Activated naive CD4-positive, alpha-beta T cell (primary cell): ENCODE results near the gene LOX.

Experiments
- DNase-seq, 4 experiments: peaks; one replicate each; lab custom pipeline; 2025; lab: John Stamatoyannopoulos, UW

LOX gene, protein sequence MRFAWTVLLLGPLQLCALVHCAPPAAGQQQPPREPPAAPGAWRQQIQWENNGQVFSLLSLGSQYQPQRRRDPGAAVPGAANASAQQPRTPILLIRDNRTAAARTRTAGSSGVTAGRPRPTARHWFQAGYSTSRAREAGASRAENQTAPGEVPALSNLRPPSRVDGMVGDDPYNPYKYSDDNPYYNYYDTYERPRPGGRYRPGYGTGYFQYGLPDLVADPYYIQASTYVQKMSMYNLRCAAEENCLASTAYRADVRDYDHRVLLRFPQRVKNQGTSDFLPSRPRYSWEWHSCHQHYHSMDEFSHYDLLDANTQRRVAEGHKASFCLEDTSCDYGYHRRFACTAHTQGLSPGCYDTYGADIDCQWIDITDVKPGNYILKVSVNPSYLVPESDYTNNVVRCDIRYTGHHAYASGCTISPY

DNA sequence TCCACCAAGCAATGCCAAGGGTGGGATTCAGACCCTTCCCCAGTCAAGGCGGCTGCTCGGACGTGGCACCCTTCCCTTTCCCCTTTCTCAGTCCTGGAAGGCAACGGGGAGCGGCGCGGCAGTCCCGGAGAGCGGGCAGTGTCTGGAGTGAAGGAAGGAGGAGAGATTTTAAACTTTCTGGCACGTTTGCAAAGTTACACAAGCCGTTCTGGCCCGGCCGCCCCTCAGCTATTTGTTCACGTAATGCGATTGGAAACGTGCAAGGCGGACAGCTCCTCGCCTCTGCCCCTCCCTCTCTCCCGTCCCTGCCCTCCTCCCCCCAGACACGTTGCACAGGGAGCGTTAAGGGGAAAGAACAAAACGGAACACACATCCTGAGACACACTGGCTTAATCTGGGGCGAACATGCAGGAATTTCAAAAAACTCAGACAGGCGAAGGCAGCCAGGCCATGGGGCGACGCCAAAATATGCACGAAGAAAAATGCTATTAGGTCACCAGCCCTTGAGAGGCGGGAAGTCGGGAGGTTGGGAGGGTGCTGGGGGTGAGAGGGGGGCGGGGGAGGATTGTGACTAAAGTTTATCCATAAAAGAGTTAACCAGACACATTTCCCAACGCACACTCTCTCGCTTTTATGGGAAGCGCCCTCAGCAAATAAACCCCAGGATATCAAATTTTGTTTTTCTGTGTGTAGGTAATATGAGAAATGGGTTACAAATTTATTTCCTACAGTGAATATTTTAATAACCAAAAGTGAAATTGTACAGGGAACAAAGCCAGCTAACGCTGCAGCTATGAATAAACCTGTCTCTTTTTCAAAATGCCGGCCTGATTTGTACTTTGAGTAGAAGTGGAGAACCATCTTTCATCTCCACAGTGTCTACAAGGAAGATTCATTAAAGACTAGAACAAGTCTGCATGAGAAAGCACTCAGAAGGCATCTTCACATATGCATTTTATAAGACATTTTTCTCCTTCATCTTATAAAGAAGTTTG is at the start of gene LOX:
LOX (minus strand) TSS at position 144 of the 995 bp plus-strand sequence. CDS start 274 bp downstream, outside the sequence.
- no peak for DNase-seq

DNA sequence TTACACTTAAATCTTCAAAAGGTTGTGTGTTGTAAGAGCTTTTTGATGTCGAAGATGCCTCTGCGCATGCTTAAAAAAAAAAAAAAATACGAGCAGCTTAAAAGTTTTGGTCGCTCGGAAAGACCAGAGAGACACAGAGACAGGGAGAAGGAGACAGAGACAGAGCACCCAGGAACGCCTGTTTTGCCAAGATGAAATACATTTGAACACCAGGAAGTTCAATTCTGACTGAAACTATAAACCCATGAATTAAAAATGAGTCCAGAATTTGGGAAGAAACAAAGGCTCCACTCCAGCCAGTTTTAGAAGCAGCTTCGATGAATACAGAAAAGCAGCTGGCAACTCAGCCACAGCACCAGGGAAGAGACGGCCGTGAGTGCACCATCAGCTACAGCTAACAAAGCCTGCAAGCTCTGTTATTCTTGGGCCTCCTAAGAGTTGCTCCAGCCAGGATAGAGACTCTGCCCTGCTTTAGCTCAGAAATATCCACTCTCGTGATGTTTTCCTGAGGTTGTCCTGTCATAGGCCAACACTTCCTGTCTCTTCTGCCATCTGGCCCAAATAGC is 48.8 kb upstream of the LOX start:
- DNase-seq: no peak

DNA sequence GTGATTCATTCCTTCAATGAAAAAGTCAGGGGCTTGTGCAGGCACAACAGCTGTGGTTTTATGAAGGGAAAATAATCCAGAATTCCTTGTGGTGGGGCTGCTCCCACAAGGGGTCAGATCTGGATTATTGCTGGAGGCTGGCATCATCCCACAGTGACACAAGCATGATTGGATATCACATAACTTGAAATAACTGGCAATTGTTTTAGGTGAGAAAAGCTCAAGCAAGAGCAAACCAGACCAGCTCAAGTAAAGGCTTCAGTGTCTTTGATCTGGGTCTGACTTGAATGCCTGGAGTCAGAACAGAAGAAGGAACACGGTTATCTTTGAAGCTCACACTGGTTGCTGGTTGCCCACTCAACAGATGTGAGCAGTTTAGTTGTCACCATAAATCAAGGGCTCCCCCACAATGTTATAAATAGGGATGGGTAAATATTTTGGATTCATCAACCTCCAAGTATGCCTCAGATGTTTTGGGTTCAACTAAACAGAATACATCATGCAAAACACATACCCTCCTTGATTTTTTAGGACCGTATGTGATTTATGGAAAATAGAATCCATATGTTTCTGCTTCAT is 48.2 kb upstream of the LOX start:
- no peak for DNase-seq

DNA sequence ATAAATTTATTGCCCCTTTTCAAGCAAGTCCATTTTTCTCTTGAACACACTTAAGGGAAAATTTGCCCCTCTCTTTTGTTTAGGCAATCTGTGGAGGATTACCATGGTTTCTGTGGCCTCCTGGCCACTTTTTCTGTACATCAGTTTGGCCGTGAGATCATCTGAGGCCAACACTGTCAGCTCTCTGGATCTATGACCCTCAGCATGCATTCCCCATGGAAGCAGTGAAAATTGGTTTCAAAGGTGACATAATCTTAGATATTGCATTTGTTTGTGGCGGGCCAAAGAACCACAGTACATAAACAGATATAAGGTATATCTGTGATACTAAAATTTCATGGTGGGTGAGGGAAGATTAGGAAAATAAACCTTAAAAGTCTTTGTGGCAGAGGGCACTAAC is 46.7 kb upstream of the LOX start:
- DNase-seq: no peak

DNA sequence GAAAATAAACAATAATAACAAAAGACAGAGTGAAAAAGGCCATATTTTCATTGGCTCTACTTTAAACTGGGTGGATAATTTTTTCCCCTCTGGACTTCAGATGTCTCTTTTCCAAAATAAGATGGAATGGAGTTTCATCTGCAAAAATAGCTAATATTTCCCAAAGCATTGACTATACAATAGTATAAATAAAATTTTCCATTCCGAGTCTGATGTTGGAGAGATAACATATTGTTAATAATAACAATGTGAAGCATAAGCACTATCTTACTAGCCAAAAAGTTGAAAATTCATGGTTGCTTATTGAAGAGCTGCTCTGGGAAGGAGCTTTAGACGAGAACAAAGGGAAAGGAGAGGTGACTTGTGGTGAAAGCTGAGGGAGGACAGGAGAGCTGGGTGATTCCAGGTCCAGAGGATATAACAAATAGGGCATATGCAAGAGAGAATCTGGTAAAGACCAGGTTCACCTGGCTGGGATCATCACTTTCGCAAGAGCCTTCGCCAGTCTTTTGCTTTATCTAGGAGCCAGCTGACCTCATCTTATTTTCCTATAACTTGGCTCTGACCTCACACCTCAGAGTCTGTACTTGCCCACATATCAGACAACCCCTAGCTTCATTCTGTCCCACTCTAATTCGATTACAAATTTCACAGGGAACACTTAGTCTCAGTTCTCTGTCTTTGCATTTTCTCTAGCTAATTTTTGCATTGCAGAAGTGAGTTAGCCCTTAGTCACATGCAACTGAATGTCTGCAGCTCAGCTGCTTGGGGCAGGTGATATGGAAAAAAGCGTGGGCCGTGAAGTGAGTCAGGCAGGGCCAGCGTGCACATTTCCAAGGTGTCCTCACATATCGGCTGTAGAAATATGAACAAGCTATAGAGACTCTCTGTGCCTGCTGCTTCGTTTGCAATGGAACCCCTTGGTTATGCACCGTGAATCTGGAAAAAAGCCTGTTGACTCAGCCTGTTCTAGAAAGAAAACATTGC is 43.7 kb upstream of the LOX start:
- DNase-seq: no peak

DNA sequence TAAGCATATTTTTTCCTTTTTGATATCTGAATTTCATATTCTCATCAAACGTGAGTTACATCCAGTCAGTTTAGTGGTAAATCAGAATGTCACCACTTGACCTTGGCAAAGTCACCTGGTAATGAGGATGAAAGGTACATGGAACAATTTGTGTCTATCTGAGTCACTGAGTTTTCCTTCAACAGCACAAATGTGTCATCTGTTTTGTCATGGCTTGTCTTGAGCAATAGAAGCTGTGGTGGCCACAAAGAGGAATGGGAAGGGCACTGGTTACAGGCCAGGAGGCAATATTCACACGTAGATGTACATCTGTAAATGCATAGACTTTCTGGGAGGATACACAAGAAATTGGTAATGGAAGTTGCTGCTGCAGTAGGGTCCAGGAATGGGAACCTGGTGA is 42.9 kb upstream of the LOX start:
- no peak for DNase-seq

DNA sequence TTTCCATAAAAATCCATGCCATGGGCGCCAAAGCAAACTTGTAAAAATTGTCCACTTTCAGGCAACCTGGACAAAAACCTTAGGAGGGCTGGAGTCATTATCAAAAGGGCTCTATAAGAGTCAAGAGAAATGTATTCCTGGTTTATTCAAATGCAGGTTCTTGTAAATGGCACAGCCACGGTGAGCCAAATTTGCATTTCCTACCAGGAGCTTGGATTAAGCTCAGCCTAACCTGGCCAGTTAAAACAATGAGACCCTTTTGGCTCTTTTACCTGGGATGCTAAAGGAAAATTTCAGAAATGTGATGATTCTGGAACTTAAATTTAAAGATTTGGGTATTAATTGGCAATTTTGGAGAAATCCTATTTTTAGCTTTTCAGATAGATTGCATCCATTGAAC is 42.4 kb upstream of the LOX start:
- no peak for DNase-seq

DNA sequence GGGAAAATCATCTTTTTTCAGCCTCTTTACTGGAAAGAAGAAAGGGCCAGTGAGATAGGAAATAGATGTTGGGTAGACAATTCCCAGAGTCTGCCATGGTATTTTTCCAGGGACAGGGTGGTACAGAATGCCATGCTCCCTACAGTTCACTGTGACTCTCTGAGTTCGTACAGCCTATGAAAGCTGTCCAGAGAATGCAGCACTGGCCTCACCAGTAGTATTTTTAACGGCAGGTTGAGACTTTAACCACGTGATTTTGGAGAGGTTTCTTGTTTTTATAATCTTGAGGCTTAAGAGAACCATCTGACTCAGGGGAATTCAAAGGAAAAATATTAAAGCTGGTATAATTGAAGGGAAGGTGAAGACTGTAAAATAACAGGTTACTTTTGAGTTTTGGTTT is 41.1 kb upstream of the LOX start:
- no peak for DNase-seq

DNA sequence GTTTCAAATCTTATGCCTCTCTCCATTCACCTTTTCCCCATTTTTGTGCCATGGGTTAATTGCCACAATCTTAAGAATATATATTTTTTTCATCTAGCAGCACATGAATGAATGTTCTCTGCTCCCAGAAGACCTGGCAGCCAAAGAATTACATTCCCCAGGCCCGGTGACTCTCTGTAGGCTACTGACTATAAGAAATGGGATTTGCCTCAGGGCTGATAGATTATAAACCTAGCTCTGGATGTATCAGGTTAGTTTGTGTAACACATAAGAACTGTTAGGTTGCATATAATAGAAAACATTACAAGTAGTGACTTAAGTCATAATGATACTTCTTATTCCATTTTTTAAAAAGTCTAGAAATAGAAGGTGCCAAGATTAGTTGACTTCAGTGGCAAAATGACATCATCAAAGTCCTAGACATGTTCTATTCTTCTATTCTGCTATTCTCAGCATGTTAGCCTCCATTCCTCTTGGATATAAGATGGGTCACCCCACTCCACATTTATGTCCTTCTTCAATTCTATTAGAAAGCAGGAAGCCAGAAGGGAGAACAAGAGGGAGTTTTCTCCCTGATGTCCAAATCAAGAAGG is 40.4 kb upstream of the LOX start:
- no peak for DNase-seq

DNA sequence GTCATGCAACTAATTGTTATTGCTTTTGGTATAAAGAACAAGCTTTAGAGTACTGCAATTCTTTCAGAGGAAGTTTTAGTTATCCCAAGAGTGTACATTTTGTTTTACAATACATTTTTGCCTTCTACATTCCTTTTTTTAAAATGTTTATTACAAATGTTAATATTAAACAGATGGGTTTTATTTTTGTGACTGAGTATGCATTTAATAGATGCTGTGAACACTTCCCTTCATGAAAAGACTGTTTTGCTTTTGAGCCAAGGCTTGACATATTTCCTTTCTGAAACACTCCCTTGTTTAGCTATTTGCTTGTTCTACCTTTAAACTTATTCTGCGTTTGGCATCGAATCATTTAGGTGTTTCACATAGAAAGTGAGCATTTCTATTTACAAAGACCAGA is 36.4 kb upstream of the LOX start:
- no peak for DNase-seq

DNA sequence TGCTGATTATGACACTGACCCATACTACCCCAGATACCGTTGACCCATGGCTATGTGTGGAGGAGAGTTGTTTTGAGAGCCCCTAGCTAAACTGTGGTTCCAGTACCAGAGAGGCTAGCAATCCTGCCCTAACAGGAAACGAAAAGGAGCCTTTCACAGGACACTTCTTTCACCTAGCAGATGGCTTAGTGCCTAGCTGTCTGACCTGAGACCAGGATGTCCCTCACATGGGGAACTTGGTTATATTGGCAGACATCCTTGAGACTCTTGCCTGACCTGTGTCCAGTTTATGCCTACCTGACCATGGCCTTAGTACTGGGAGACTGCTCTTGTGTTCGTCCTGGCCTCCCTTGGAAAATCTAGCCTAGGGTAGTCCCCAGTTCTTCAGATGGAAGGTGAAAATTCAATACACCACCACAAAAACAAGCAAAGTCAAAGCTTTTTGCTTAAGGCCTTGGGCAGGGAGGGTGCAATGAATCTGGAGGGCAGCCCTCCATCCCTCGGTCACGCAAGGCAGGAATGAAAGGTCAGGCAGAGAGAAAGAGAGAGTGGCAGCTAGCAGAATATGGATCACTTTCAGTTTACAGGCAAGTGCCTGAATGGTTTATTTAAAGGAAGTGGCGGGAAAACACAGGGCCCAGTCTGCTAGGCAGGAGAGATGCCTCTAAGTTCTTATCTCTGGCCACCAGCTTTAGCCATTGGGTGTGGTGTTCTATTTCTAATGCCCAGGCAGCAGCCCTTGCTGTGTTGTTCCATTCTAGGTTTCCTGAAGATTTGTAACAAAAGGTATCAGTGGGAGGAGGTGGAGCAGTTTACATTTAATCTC is 34.9 kb upstream of the LOX start:
- DNase-seq: no peak

DNA sequence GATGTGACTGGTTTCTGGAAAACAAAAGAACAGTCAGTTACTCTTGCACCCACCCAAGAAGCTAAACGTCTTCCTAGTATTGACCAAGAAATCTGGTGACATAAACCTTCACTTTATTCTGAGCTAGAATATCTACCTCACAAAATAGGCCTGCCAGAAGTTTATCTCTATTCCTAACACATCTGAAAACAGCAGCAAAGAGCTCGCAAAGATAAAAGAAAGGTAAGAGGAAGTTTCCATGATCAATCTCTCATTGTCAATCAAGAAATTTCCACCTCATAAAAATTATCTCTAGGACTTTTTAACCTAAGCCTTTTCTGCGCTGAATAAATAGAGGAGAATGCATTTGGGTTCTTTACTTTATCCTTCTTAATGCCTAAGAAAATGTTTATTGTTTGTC is 34.0 kb upstream of the LOX start:
- no peak for DNase-seq

DNA sequence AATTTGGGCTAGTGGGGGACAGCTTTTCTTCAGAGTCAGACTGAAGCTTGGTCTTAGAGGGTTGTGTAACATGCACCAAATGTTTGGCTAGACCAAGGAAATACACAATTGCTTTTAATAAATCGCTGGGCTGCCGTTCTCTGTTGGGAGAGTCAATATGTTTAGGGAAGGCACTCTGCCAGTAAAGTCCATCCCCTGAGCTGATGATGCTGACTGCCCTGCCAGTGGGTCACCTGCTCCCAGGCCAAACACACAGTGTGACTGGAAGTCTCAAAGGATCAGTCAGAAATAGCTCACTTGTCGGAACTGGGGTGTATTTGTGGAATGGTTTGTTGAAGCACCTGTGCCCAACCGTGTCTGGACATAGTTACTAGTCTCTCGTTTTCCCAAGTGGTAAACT is 33.4 kb upstream of the LOX start:
- no peak for DNase-seq

DNA sequence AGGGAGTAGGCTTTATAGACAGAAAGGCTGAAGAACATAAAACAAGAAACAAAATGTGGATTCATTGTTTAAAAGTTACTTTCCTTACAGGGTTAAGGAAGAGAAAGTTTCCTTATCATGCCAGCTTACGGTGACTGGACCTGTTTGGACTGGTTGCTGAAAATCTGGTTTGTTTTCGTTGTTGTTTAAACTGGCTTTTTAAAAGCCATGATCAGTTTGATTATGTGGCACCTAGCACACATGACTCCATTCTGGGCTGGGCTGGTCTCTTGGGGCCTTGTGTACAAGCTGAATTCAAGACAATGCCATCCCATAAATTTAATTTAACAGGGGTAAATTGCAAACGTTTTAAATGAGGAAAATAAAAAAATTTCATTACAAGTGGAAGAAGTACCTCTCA is 32.9 kb upstream of the LOX start:
- DNase-seq: no peak

DNA sequence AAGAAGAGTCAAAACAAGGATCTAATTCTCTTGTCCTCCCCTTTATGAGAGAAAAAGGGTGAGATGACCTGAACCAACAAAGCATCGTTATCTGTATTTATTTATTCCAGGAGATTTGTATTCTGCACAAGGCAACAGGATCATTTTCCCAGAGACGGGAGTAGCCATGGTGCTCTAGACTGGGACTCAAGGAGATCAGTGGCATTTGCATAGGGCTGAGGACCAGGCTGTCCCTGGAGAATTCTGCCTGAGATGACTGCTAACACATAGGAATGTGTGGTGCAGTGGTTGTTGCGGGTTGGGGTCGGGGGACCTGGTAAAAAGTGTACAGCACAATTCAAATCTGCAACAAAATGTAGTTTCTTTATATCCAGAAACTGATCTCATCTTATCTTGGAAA is 29.0 kb upstream of the LOX start:
- no peak for DNase-seq

DNA sequence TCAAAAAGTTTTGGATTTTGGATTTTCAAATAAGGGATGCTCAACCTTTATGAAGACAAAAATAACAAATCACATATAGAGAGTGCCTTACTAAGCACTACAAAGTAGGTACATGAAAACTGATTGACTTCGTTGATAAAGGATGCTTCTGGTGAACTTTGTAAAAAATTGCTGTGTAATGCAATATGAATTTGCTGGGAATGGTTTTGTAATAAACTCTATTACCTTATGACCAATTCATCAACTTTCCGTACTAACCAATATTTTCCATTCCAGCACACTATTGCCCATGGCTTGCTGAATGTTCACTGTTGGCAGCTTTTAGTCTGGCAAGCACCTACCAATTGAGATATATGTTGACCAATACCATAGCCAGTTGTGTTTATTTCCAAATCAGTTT is 27.9 kb upstream of the LOX start:
- DNase-seq: no peak

DNA sequence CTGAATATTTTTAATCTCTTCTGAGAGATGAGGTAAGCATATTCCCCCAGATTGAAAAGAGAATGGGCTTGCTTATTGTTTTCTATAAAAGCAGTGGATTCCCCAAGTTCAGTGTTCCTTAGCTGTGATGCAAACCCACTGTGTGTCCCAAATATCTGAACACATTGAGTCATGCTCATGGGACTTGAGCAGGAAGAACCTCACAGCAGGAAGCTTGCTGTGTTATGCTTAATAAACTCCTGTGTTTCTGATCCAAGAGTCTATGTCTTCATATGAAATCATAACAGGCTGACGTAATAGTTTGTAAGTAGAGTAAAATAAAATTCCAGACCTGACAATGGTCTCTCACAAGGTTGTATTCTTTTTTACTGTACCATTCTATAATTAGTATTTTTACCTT is 24.8 kb upstream of the LOX start:
- no peak for DNase-seq

DNA sequence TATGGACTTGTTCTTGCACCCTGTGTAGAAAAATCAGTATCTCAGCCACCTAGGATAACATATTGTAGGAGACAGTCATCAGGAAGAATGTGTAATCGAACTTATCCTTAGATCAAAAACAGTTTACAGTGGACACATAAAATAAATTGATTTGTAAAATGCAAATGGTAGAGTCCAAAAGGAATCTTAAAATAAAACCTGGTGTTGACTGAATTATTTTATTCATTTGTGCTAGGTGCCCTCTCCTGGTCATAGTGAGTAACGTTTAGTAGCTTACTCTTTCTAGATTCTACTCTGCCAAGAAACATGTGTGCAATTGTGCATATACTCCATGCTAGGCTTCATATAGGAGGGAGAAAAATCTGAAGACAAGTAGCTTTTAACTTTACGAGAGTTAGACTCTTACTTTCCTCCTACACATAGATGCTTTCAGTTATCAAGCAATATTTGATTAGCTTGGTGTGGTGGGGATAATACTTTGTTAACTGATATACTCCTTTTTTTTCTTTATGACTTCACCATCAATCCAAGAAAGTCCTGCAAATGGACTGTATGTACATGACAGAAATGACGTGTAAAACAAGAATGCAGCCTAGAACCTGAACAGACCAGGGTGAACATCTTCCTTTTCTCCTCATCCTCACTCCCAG is 23.7 kb upstream of the LOX start:
- no peak for DNase-seq

DNA sequence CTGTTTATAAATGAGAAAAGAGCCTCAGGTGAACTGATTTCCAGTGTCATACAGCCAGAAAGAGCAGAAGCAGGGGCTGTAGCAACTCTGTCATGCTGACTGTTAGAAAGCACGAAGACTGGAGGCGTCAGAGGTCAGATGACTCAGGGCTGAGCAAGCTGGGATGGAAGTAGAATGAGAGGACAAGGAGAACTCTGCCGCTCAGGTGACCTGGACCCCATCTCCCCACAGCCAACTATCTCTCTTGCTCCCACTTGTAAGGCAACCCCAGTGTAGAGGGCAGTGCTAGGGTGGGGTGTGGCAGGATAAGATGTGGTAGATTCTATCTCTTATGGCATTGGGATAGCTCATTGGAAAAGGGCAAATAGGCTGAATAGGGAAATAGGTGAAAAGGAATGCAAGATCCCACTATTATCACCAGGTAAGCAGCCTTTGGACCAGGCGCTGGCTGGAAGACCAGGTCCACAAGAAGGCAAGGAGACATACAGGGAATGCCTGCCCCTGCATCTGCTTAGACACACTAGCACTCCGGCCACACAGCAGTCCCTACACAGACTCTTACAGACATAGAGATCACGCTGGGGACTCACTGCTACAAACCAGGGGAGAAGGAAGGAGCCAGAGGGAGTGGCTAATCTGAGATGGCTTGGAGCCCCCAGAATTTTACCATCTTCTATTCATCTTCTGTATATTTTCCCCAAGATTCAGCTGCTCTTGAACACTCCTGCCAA is 21.2 kb upstream of the LOX start:
- DNase-seq: no peak
